ENCODE results near the gene PDCD2L.

- TF ChIP-seq CTCF (IDR thresholded peaks at IDR 0.05) (no peak), POLR2A (IDR thresholded peaks at IDR 0.05) (no peak)
Measured at GRCh38 chr19:34364462-34364829, 39.8 kb upstream of the PDCD2L start.
